Adrenal gland (tissue), 12 donors: ENCODE measurements around the gene GHRHR. TPM values are rescaled to one million over a fixed set of nuclear protein-coding genes. Genes with fewer than 3 reads are reported as not detected.

Source experiments
- DNase-seq, 7 donors: peaks; one replicate each; pipeline ENCODE4 v3.0.0-alpha.2; 2019 to 2020
- H3K27ac ChIP-seq, 5 donors: fragments of 200-600 bp; sonication (generic) in 4 of 5; 1 replicate in 3 of 5; 2 replicates in 2 of 5; pipeline versions ENCODE4 v1.5.1 to v1.8.0; 2016 to 2020; ENCODE audit warnings: mild to moderate bottlenecking in 1 of 5
- H3K27me3 ChIP-seq: fragments of 200-600 bp; 2 replicates; pipeline ENCODE4 v1.8.0; 2021
- H3K36me3 ChIP-seq, 2 donors: fragments of 200-600 bp; replicated peaks in 1 of 2; 1 replicate in 1 of 2; 2 replicates in 1 of 2; pipeline versions ENCODE4 v1.5.1 to v1.8.0; 2018 to 2022
- H3K4me1 ChIP-seq, 2 donors: fragments of 200-600 bp; replicated peaks in 1 of 2; 1 replicate in 1 of 2; 2 replicates in 1 of 2; pipeline versions ENCODE4 v1.5.1 to v1.8.0; 2018 to 2021
- H3K4me3 ChIP-seq, 4 donors: fragments of 200-600 bp; sonication (generic) in 3 of 4; one replicate each; pipeline ENCODE4 v1.5.1; 2016 to 2018
- H3K9me3 ChIP-seq, 3 donors: fragments of 200-600 bp; sonication (generic) in 1 of 3; replicated peaks in 1 of 3; 1 replicate in 2 of 3; 2 replicates in 1 of 3; pipeline versions ENCODE4 v1.5.1 to v1.8.0; 2016 to 2021
- CTCF ChIP-seq, 6 experiments: fragments of 450-650 bp in 4 of 6; fragments of 200-600 bp in 2 of 6; sonication (generic) in 1 of 6; IDR thresholded peaks; 1 replicate in 5 of 6; 2 replicates in 1 of 6; pipeline versions ENCODE4 v1.5.1 to v1.8.0; 2016 to 2021; ENCODE audit warnings: antibody characterized with exemption in 6 of 6, mild to moderate bottlenecking in 2 of 6, moderate library complexity in 1 of 6
- POLR2A ChIP-seq, 2 donors: fragments of 450-650 bp; IDR thresholded peaks; one replicate each; pipeline ENCODE4 v1.6.1; 2017; ENCODE audit warnings: antibody characterized with exemption in 2 of 2, mild to moderate bottlenecking in 2 of 2, moderate library complexity in 1 of 2
- WGBS, 4 donors: extraction: QIAGEN DNeasy Blood & Tissue Kit in 2 of 4; methylation state at CpG; one replicate each; pipeline versions ENCODE4 v1.1.5 to v1.1.7; 2013 to 2017; 5-methylcytosine and 5-hydroxymethylcytosine counted together
- intact Hi-C, 2 donors: fragments of 100-400 bp; cut with DNase I; formaldehyde crosslinking; loops; one replicate each; pipeline versions ENCODE4 v1.14.1 to v1.15.0; 2022 to 2023
- polyA plus RNA-seq, 3 donors: library from polyadenylated mRNA; stranded (reverse); fragments of 200-250 nt in 2 of 3; fragments of 350-450 nt in 1 of 3; fragmentation: Illumina TruSeq in 1 of 3; extraction: RNeasy Lipid Tissue Mini Kit (QIAGEN cat#74804) in 1 of 3; gene quantifications; one replicate each; pipeline ENCODE4 v1.2.3, GENCODE V29; 2013 to 2014
- total RNA-seq, 9 donors: library from RNA; depleted of rRNA in 4 of 9; stranded (reverse); fragments of >200 nt in 4 of 9; fragments of 120-200 nt in 1 of 9; fragmentation: NEBNext Ultra II Directional in 1 of 9; extraction: Animal tissue kit (Norgen Biotek cat#: 25700) in 1 of 9; gene quantifications; one replicate each; pipeline versions ENCODE4 v1.1.0 to v1.2.4, GENCODE V29; 2013 to 2023
- donor health status: healthy with polysubstance abuse.
- donor health status: Bipolar disorder and iron deficiency.
- donor health status: DM: yes; HTN: yes; CAD: no.
- donor health status: DM: no; HTN: no; CAD: no.
- donor health status: DM: no; HTN: no; CAD: no.
- donor health status: DM: yes; HTN: yes; CAD: no.

The GHRHR gene
- total and polyA plus RNA-seq, 12 donors: 0.33 to 11.5 (median 0.64) TPM; not detected in 6

GRCh38 chr7:31002256-31002655, 38.5 kb downstream of the GHRHR start:
- no peak for DNase-seq
- intact Hi-C loops: no loop called here

GRCh38 chr7:31003097-31003496, 39.3 kb downstream of the GHRHR start:
- Histone ChIP-seq H3K4me1 (no peaks in the 10 kb centered on the region), H3K4me3 (no peak overlapping the region), H3K27me3 (no peaks in the 10 kb centered on the region), H3K36me3 (no peaks in the 10 kb centered on the region), H3K27ac (no peak overlapping the region), H3K9me3 (no peaks in the 10 kb centered on the region)
- TF ChIP-seq CTCF (IDR thresholded peaks at IDR 0.05) (no peak), POLR2A (IDR thresholded peaks at IDR 0.05) (no peak)
- intact Hi-C loops: no loop called here
- no peak for DNase-seq
- 76 to 84% (median 81%) methylated on average over 2 of the region's 2 CpGs for WGBS, 4 donors

More at GRCh38 chr7:31002256-31002655, 38.5 kb downstream of the GHRHR start:
- Histone ChIP-seq H3K27ac (no peak overlapping the region), H3K4me3 (no peak overlapping the region), H3K9me3 (no peaks in the 10 kb centered on the region), H3K27me3 (no peaks in the 10 kb centered on the region), H3K4me1 (no peaks in the 10 kb centered on the region), H3K36me3 (no peaks in the 10 kb centered on the region)
- no peak for TF ChIP-seq POLR2A (IDR thresholded peaks at IDR 0.05)
- no peak for TF ChIP-seq CTCF (IDR thresholded peaks at IDR 0.05)
- WGBS, 4 donors: 63 to 78% (median 77%) methylated on average over 6 of the region's 6 CpGs

- H3K4me3 ChIP-seq: no peak overlapping the region
These were observed 40.0 kb downstream of the GHRHR start for GRCh38 chr7:31003721-31004120.

GRCh38 chr7:31004393-31004792, 40.6 kb downstream of the GHRHR start:
- H3K4me3 ChIP-seq: no peak overlapping the region
- WGBS, 4 donors: 59 to 73% (median 70%) methylated on average over 1 of the region's 1 CpG
- H3K36me3 ChIP-seq: no peaks in the 10 kb centered on the region
- H3K9me3 ChIP-seq: no peaks in the 10 kb centered on the region
- no peak for DNase-seq
- no peak overlapping the region for H3K27ac ChIP-seq
- intact Hi-C loops: no loop called here
- no peaks in the 10 kb centered on the region for H3K4me1 ChIP-seq
- TF ChIP-seq POLR2A (IDR thresholded peaks at IDR 0.05) (no peak), CTCF (IDR thresholded peaks at IDR 0.05) (no peak)
- no peaks in the 10 kb centered on the region for H3K27me3 ChIP-seq

More at GRCh38 chr7:31003721-31004120, 40.0 kb downstream of the GHRHR start:
- H3K27ac ChIP-seq: no peak overlapping the region
- DNase-seq: no peak
- no peaks in the 10 kb centered on the region for H3K36me3 ChIP-seq
- no peaks in the 10 kb centered on the region for H3K9me3 ChIP-seq
- TF ChIP-seq POLR2A (IDR thresholded peaks at IDR 0.05) (no peak), CTCF (IDR thresholded peaks at IDR 0.05) (no peak)
- H3K4me1 ChIP-seq: no peaks in the 10 kb centered on the region
- intact Hi-C loops: no loop called here
- H3K27me3 ChIP-seq: no peaks in the 10 kb centered on the region
- WGBS, 4 donors: 91 to 96% (median 94%) methylated on average over 6 of the region's 6 CpGs
